ENCODE results near the gene TMPRSS6. TPM values are rescaled to one million over a fixed set of nuclear protein-coding genes. Genes with fewer than 3 reads are reported as not detected.

Gene TMPRSS6
- total RNA-seq, 1 donor from 2014 or later = not detected

GRCh38 chr22:37070744-37071143 is 38.8 kb downstream of the TMPRSS6 start:
- no peak overlapping the region for H3K4me3 ChIP-seq (ENCODE audit: low read depth, low read length)

GRCh38 chr22:37070334-37070733 is 39.2 kb downstream of the TMPRSS6 start:
- H3K4me3 ChIP-seq (ENCODE audit: low read depth, low read length) = no peak overlapping the region
- H3K27me3 ChIP-seq (ENCODE audit: control insufficient read depth, insufficient read depth, low read length) = peaks cover 63% of the 10 kb centered on the region
- H3K36me3 ChIP-seq (ENCODE audit: control insufficient read depth, insufficient read depth, low read length) = no peaks in the 10 kb centered on the region
- DNase-seq (ENCODE audit: low read depth) = no peak
- TF ChIP-seq CTCF (IDR thresholded peaks at IDR 0.05; ENCODE audit: insufficient read depth, low read length, poor library complexity, severe bottlenecking) = no peak

More at GRCh38 chr22:37070744-37071143, 38.8 kb downstream of the TMPRSS6 start:
- Histone ChIP-seq H3K36me3 (ENCODE audit: control insufficient read depth, insufficient read depth, low read length) (no peaks in the 10 kb centered on the region), H3K27me3 (ENCODE audit: control insufficient read depth, insufficient read depth, low read length) (peaks cover 64% of the 10 kb centered on the region)
- no peak for TF ChIP-seq CTCF (IDR thresholded peaks at IDR 0.05; ENCODE audit: insufficient read depth, low read length, poor library complexity, severe bottlenecking)
- DNase-seq (ENCODE audit: low read depth) = no peak

- Histone ChIP-seq H3K4me3 (ENCODE audit: low read depth, low read length) (no peak overlapping the region), H3K36me3 (ENCODE audit: control insufficient read depth, insufficient read depth, low read length) (no peaks in the 10 kb centered on the region), H3K27me3 (ENCODE audit: control insufficient read depth, insufficient read depth, low read length) (peaks cover 58% of the 10 kb centered on the region)
- no peak for TF ChIP-seq CTCF (IDR thresholded peaks at IDR 0.05; ENCODE audit: insufficient read depth, low read length, poor library complexity, severe bottlenecking)
- no peak for DNase-seq (ENCODE audit: low read depth)
Measured at GRCh38 chr22:37069719-37070118, 39.8 kb downstream of the TMPRSS6 start.

- no peaks in the 10 kb centered on the region for H3K36me3 ChIP-seq (ENCODE audit: control insufficient read depth, insufficient read depth, low read length)
- TF ChIP-seq CTCF (IDR thresholded peaks at IDR 0.05; ENCODE audit: insufficient read depth, low read length, poor library complexity, severe bottlenecking) = no peak
Measured at GRCh38 chr22:37069319-37069718, 40.2 kb downstream of the TMPRSS6 start.

GRCh38 chr22:37068859-37069258 is 40.7 kb downstream of the TMPRSS6 start:
- H3K27me3 ChIP-seq (ENCODE audit: control insufficient read depth, insufficient read depth, low read length) = peaks cover 50% of the 10 kb centered on the region
- TF ChIP-seq CTCF (IDR thresholded peaks at IDR 0.05; ENCODE audit: insufficient read depth, low read length, poor library complexity, severe bottlenecking) = no peak
- H3K4me3 ChIP-seq (ENCODE audit: low read depth, low read length) = no peak overlapping the region
- DNase-seq (ENCODE audit: low read depth) = no peak
- H3K36me3 ChIP-seq (ENCODE audit: control insufficient read depth, insufficient read depth, low read length) = no peaks in the 10 kb centered on the region

More at GRCh38 chr22:37069319-37069718, 40.2 kb downstream of the TMPRSS6 start:
- no peak overlapping the region for H3K4me3 ChIP-seq (ENCODE audit: low read depth, low read length)
- DNase-seq (ENCODE audit: low read depth) = no peak
- peaks cover 54% of the 10 kb centered on the region for H3K27me3 ChIP-seq (ENCODE audit: control insufficient read depth, insufficient read depth, low read length)

GRCh38 chr22:37067428-37067827 is 42.1 kb downstream of the TMPRSS6 start:
- Histone ChIP-seq H3K27me3 (ENCODE audit: control insufficient read depth, insufficient read depth, low read length) (peaks cover 45% of the 10 kb centered on the region), H3K36me3 (ENCODE audit: control insufficient read depth, insufficient read depth, low read length) (no peaks in the 10 kb centered on the region), H3K4me3 (ENCODE audit: low read depth, low read length) (no peak overlapping the region)
- no peak for TF ChIP-seq CTCF (IDR thresholded peaks at IDR 0.05; ENCODE audit: insufficient read depth, low read length, poor library complexity, severe bottlenecking)
- DNase-seq (ENCODE audit: low read depth) = no peak

Data from kidney epithelial cell (primary cell).